HG02943 (cell line): Measurements from ENCODE around the gene RAB4B.
"Not testable (repeated sequence)": the region's sequence is repeated elsewhere in the genome, so short reads cannot be mapped to it uniquely, and the experiment has no call there.

Experiments
- ATAC-seq: cut with Tn5 transposase; IDR thresholded peaks from one replicate; pipeline ENCODE4 v1.9.1; 2021; ENCODE audit warnings: mild to moderate bottlenecking, low read depth, moderate library complexity; ENCODE audit not compliant: unreplicated experiment

RAB4B gene

GRCh38 chr19:40815223-40815622, 37.2 kb downstream of the RAB4B start:
- ATAC-seq: no peak

- ATAC-seq: not testable (repeated sequence)
Observed at GRCh38 chr19:40818480-40819399, 40.7 kb downstream of the RAB4B start.

- not testable (repeated sequence) for ATAC-seq
Observed at GRCh38 chr19:40819479-40820234, 41.6 kb downstream of the RAB4B start.

GRCh38 chr19:40822161-40822560, 44.1 kb downstream of the RAB4B start:
- ATAC-seq: no peak

GRCh38 chr19:40822704-40823553, 44.9 kb downstream of the RAB4B start:
- ATAC-seq: not testable (repeated sequence)

- not testable (repeated sequence) for ATAC-seq
Observed at GRCh38 chr19:40824916-40825315, 46.9 kb downstream of the RAB4B start.

GRCh38 chr19:40825460-40826095, 47.5 kb downstream of the RAB4B start:
- not testable (repeated sequence) for ATAC-seq

- not testable (repeated sequence) for ATAC-seq
Observed at GRCh38 chr19:40826312-40826698, 48.3 kb downstream of the RAB4B start.

- ATAC-seq: not testable (repeated sequence)
Observed at GRCh38 chr19:40826699-40827385, 48.8 kb downstream of the RAB4B start.

GRCh38 chr19:40827386-40828247, 49.6 kb downstream of the RAB4B start:
- ATAC-seq: no peak

GRCh38 chr19:40829205-40829604, 51.2 kb downstream of the RAB4B start:
- ATAC-seq: no peak

- not testable (repeated sequence) for ATAC-seq
Observed at GRCh38 chr19:40830741-40831140, 52.7 kb downstream of the RAB4B start.

- no peak for ATAC-seq
Observed at GRCh38 chr19:40831502-40832430, 53.7 kb downstream of the RAB4B start.

- ATAC-seq: not testable (repeated sequence)
Observed at GRCh38 chr19:40832431-40832790, 54.4 kb downstream of the RAB4B start.

GRCh38 chr19:40833728-40834533, 55.9 kb downstream of the RAB4B start:
- ATAC-seq: not testable (repeated sequence)

- ATAC-seq: no peak
Observed at GRCh38 chr19:40836754-40837429, 58.8 kb downstream of the RAB4B start.
